Endothelial cell of umbilical vein (primary cell): Measurements from ENCODE around the gene RTCB. TPM values are rescaled to one million over a fixed set of nuclear protein-coding genes. Genes with fewer than 3 reads are reported as not detected.

Experiments
- BruUV-seq: library from RNA; stranded (reverse); fragments of 400-500 nt; replicated peaks from 2 replicates; lab custom pipeline; 2021; lab: Mats Ljungman, UMichigan
- CTCF ChIA-PET: fragments of 300-600, 350-600 bp; sonication (Branson Sonifier 250); formaldehyde crosslinking; loops from one replicate; lab custom pipeline; 2021; ENCODE audit warnings: antibody characterized with exemption, inconsistent platforms; lab: Charles Lee
- POLR2A ChIA-PET: fragments of 300-600, 350-600 bp; sonication (Branson Sonifier 250); formaldehyde crosslinking; loops from one replicate; lab custom pipeline; 2021; ENCODE audit warnings: antibody characterized with exemption, inconsistent platforms; lab: Charles Lee
- DNase-seq: peaks from one replicate; pipeline ENCODE4 v3.0.0-alpha.2; 2011; ENCODE audit warnings: low read depth, low spot score
- FAIRE-seq: peaks from 2 replicates; lab custom pipeline; 2011; peaks lifted over from hg19 to GRCh38; lab: Jason Lieb, UNC
- H2AFZ ChIP-seq: 2 replicates; pipeline ENCODE4 v1.6.0; 2012; ENCODE audit warnings: low read depth, low read length, control low read depth, inconsistent platforms
- H3K27ac ChIP-seq: 2 replicates; pipeline ENCODE4 v1.5.1; 2011; ENCODE audit warnings: low read depth, mild to moderate bottlenecking, control low read depth, low read length, moderate library complexity; ENCODE audit not compliant: insufficient read depth
- H3K27me3 ChIP-seq, 2 experiments: 2 replicates each; pipeline versions ENCODE4 v1.6.0 to v1.6.1; 2011; ENCODE audit warnings: low read length in 2 of 2, mixed read lengths in 1 of 2; ENCODE audit not compliant: control insufficient read depth in 2 of 2, insufficient read depth in 2 of 2
- H3K36me3 ChIP-seq, 2 experiments: 2 replicates in 1 of 2; 3 replicates in 1 of 2; pipeline ENCODE4 v1.5.1; 2011; ENCODE audit warnings: low read length in 2 of 2, mild to moderate bottlenecking in 1 of 2, moderate library complexity in 1 of 2; ENCODE audit not compliant: control insufficient read depth in 2 of 2, insufficient read depth in 2 of 2; ENCODE audit errors: extremely low read depth in 1 of 2
- H3K4me1 ChIP-seq: 3 replicates; pipeline ENCODE4 v1.5.1; 2011; ENCODE audit warnings: mild to moderate bottlenecking, low read length; ENCODE audit not compliant: control insufficient read depth, insufficient read depth; ENCODE audit errors: extremely low read depth
- H3K4me2 ChIP-seq: 2 replicates; pipeline ENCODE4 v1.6.1; 2011; ENCODE audit warnings: low read length, control low read depth, mixed read lengths; ENCODE audit not compliant: insufficient read depth
- H3K4me3 ChIP-seq, 3 experiments: fragments of 200-600 bp in 1 of 3; sonication (generic), shearing (Covaris generic) in 1 of 3; replicated peaks in 1 of 3; 2 replicates each; pipeline ENCODE4 v1.5.1; 2011 to 2016; ENCODE audit warnings: control low read depth in 3 of 3, low read length in 3 of 3, mild to moderate bottlenecking in 2 of 3, inconsistent platforms in 1 of 3, low read depth in 1 of 3, moderate library complexity in 1 of 3; ENCODE audit not compliant: insufficient read depth in 1 of 3
- H3K79me2 ChIP-seq: 2 replicates; pipeline ENCODE4 v1.6.0; 2012; ENCODE audit warnings: low read length, inconsistent platforms; ENCODE audit not compliant: control insufficient read depth, insufficient read depth
- H3K9ac ChIP-seq: replicated peaks from 2 replicates; pipeline ENCODE3; 2011; ENCODE audit warnings: low read length, control low read depth; ENCODE audit not compliant: insufficient read depth; ENCODE audit errors: extremely low read depth
- H3K9me1 ChIP-seq: replicated peaks from 3 replicates; pipeline ENCODE4 v1.6.0; 2011; ENCODE audit warnings: mild to moderate bottlenecking, low read length; ENCODE audit not compliant: control insufficient read depth, insufficient read depth; ENCODE audit errors: extremely low read depth
- H3K9me3 ChIP-seq: replicated peaks from 2 replicates; pipeline ENCODE4 v1.5.1; 2012; ENCODE audit warnings: low read length, inconsistent platforms; ENCODE audit not compliant: control insufficient read depth, insufficient read depth
- H4K20me1 ChIP-seq: replicated peaks from 2 replicates; pipeline ENCODE3; 2011; ENCODE audit warnings: mild to moderate bottlenecking, low read length; ENCODE audit not compliant: control insufficient read depth, insufficient read depth; ENCODE audit errors: extremely low read depth
- FOS ChIP-seq: IDR thresholded peaks from 2 replicates; pipeline ENCODE4 v1.6.1; 2011; ENCODE audit warnings: mild to moderate bottlenecking, low read length, moderate library complexity, borderline replicate concordance; ENCODE audit not compliant: insufficient read depth
- GATA2 ChIP-seq: IDR thresholded peaks from 2 replicates; pipeline ENCODE4 v1.7.0; 2011; ENCODE audit warnings: low read depth, mild to moderate bottlenecking, moderate library complexity, mixed read lengths, low read length; ENCODE audit not compliant: insufficient read length, insufficient read depth
- JUN ChIP-seq: IDR thresholded peaks from 2 replicates; pipeline ENCODE4 v1.6.1; 2011; ENCODE audit warnings: borderline replicate concordance, low read depth; ENCODE audit not compliant: insufficient read length, insufficient read depth
- MAX ChIP-seq: IDR thresholded peaks from 2 replicates; pipeline ENCODE4 v1.6.1; 2011; ENCODE audit not compliant: insufficient read depth, insufficient read length
- MYC ChIP-seq: IDR thresholded peaks from one replicate; pipeline ENCODE4 v1.6.1; 2011; ENCODE audit warnings: mild to moderate bottlenecking, low read depth, low read length
- POLR2A ChIP-seq: IDR thresholded peaks from 2 replicates; pipeline ENCODE4 v1.6.1; 2012; ENCODE audit warnings: low read depth, mild to moderate bottlenecking, control low read depth, low read length
- POLR2AphosphoS5 ChIP-seq: IDR thresholded peaks from 2 replicates; pipeline ENCODE4 v1.6.1; 2012; ENCODE audit warnings: low read depth, mild to moderate bottlenecking, control low read depth, low read length, moderate library complexity; ENCODE audit not compliant: insufficient read depth
- dilution Hi-C: fragments of 300-500 bp; cut with MboI; formaldehyde crosslinking; loops from one replicate; pipeline ENCODE4 v1.15.0; 2019; ENCODE audit warnings: low sequenced_read_pairs; ENCODE audit not compliant: extremely low pct_ligation_motif_present
- intact Hi-C: fragments of 100-400 bp; cut with micrococcal nuclease; formaldehyde crosslinking; loops from one replicate; pipeline ENCODE4 v1.10.0; 2022
- polyA plus RNA-seq, 4 experiments: library from polyadenylated mRNA; depleted of rRNA in 3 of 4; stranded (reverse) in 3 of 4; unstranded in 1 of 4; fragments of >200 nt; gene quantifications; 2 replicates each; pipeline versions ENCODE4 v1.2.1 to v1.2.3, GENCODE V29; 2011 to 2012; ENCODE audit warnings: missing spikeins in 1 of 4
- total RNA-seq: library from RNA; stranded (reverse); gene quantifications from 2 replicates; pipeline ENCODE4 v1.2.3, GENCODE V29; 2021

The RTCB gene
- total and polyA plus RNA-seq, 2 donors (not counting 3 experiments of a cell fraction or from before 2014, with no cell fraction given): 98.7 to 100 TPM

GRCh38 chr22:32448980-32449379 lies 36.9 kb upstream of the RTCB start:
- POLR2A ChIA-PET: no interaction called here
- DNase-seq (no peak), FAIRE-seq (no peak)
- no peak for TF ChIP-seq JUN
- TF ChIP-seq FOS: no peak
- TF ChIP-seq MYC: no peak
- TF ChIP-seq MAX: no peak
- no peak for TF ChIP-seq POLR2A
- CTCF ChIA-PET: interaction anchor here (1.5 kb wide), 1 partner anchor 21 kb away, joined by 3 read pairs; no protein-coding TSS in a partner anchor
- Histone ChIP-seq H3K4me2 (no peak overlapping the region), H3K9me1 (no peaks in the 10 kb centered on the region), H3K36me3 (no peaks in the 10 kb centered on the region), H3K4me3 (no peak overlapping the region), H3K9me3 (no peaks in the 10 kb centered on the region), H3K27ac (no peak overlapping the region), H3K27me3 (peaks cover under 1 to 2% of the 10 kb centered on the region in 2 experiments), H3K4me1 (no peaks in the 10 kb centered on the region), H3K79me2 (no peaks in the 10 kb centered on the region), H3K9ac (no peak overlapping the region), H4K20me1 (no peaks in the 10 kb centered on the region), H2AFZ (no peak overlapping the region)
- no TSS peak for BruUV-seq
- dilution Hi-C loops: no loop called here
- intact Hi-C loops: no loop called here

GRCh38 chr22:32446321-32446720 lies 34.3 kb upstream of the RTCB start:
- H3K36me3 ChIP-seq: no peaks in the 10 kb centered on the region
- H3K4me3 ChIP-seq: no peak overlapping the region
- peaks cover 0 to 1% of the 10 kb centered on the region in 2 experiments for H3K27me3 ChIP-seq
- no peak overlapping the region for H3K4me2 ChIP-seq
- POLR2A ChIA-PET: no interaction called here
- H3K27ac ChIP-seq: no peak overlapping the region
- FAIRE-seq (no peak), DNase-seq (no peak)
- H2AFZ ChIP-seq: no peak overlapping the region
- H3K9me3 ChIP-seq: no peaks in the 10 kb centered on the region
- BruUV-seq: no TSS peak
- no peaks in the 10 kb centered on the region for H3K9me1 ChIP-seq
- H3K4me1 ChIP-seq: no peaks in the 10 kb centered on the region
- CTCF ChIA-PET: no interaction called here
- intact Hi-C loops (no loop called here), dilution Hi-C loops (no loop called here)
- H3K9ac ChIP-seq: no peak overlapping the region
- no peak for TF ChIP-seq POLR2A
- TF ChIP-seq GATA2: no peak
- peak; percentile 24 for TF ChIP-seq JUN
- no peak for TF ChIP-seq POLR2AphosphoS5
- no peaks in the 10 kb centered on the region for H3K79me2 ChIP-seq
- no peaks in the 10 kb centered on the region for H4K20me1 ChIP-seq
